Endothelial cell of hepatic sinusoid (primary cell): ENCODE data around the gene SEC11A.
"Not testable (repeated sequence)": the region's sequence is repeated elsewhere in the genome, so short reads cannot be mapped to it uniquely, and the experiment has no call there.

Experiments
- in situ Hi-C: cut with HindIII; loops from 2 replicates; pipeline ENCODE4 v1.10.0; 2017; ENCODE audit warnings: low sequenced_read_pairs

SEC11A gene

GRCh38 chr15:84740691-84741090, 24.8 kb upstream of the SEC11A start:
- in situ Hi-C loops = loop anchor here (5.0 kb wide), 2 partner anchors 67 to 78 kb away; no protein-coding TSS in a partner anchor

DNA sequence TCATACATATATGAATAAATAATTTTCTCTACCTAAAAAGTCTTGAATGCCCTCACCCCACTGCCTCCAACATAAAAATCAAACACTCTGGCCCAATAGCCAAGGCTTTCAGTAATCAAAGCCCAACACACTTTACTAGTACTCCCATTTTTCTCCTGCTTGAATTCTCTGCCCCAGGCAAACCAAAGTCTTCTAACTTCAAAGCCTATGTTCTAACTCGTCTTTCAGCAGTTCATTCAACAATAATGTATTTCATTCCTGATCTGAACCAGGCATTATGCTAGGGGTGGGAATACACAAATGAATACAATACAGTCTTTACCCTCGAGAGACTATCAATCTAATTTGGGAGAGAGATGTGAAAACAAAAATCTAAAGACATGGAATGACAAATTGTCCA, 21.1 kb upstream of the SEC11A start:
- in situ Hi-C loops = no loop called here

GRCh38 chr15:84736375-84736774, 20.4 kb upstream of the SEC11A start:
- in situ Hi-C loops = no loop called here

DNA sequence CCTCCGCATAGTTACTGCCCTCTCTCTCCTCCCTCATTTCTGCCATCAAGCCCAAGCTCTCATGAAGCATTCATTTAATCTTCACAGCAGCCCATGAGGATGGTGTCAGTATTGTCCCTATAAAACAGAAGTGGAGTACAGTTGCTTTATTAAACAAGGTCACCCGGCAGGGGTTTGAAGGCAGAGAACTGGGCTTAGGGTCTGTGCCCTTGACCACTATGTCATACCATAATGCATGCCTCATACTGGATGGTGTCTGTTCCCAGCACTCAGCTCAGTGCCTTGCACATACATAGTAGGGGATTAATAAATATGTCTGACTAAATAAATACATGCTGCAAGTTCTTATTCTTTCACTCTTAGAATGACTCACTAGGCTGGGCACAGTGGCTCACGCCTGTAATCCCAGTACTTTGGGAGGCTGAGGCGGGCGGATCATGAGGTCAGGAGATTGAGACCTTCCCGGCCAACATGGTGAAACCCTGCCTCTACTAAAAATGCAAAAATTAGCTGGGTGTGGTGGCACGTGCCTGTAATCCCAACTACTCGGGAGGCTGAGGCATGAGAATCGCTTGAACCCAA, 19.6 kb upstream of the SEC11A start:
- in situ Hi-C loops = not testable (repeated sequence)

- in situ Hi-C loops = no loop called here
Measured at GRCh38 chr15:84734794-84735479, 19.0 kb upstream of the SEC11A start.

- in situ Hi-C loops = no loop called here
Measured at GRCh38 chr15:84731774-84732173, 15.8 kb upstream of the SEC11A start.

DNA sequence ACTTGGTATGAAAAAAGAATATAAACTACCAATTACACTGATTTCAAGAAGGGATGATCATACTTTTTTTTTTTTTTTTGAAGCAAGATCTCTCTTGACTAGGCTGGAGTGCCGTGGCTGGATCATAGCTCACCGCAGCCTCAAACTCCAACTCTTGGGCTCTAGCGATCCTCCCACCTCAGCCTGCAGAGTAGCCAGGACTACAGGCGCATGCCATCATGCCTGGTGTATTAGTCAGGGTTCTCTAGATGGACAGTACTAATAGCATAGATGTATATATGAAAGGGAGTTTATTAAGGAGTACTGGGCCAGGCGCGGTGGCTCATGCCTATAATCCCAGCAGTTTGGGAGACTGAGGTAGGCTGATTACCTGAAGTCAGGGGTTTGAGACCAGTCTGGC, 11.5 kb upstream of the SEC11A start:
- in situ Hi-C loops = no loop called here

GRCh38 chr15:84725001-84725491, 9.1 kb upstream of the SEC11A start:
- in situ Hi-C loops = no loop called here

DNA sequence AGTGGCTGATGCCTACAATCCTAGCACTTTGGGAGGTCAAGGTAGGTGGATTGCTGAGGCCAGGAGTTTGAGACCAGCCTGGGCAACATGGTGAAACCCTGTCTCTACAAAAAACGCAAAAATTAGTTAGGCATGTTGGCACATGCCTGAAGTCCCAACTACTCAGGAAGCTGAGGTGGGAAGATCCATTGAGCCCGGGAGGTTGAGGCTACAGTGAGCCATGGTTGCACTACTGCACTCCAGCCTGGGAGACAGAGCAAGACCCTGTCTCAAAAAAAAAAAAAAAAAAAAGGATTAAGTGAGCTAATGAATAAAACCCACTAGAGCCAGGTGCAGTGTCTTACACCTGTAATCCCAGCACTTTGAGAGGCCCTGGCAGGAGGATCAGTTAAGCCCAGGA, 6.7 kb upstream of the SEC11A start:
- in situ Hi-C loops = no loop called here

DNA sequence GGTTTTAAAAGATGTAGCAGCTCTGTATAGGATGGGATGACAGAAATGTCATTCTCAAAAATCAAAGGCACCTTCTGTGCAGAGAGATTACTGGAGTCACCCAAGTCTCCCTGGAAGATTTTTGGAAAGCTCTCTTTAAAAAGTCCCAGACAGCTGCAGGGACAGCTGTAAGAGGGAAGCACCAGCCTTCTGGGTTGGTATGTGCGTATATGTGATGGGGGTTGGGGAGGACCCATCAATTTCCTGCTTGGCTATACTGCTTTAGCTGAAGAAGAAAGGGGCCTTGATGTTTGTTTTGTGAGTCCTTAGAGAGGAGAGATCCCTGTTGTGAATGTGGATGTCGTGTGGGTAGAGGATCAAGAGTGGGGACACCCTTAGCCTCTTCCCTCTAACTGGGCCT, 5.4 kb upstream of the SEC11A start:
- in situ Hi-C loops = no loop called here

GRCh38 chr15:84715441-84716035, 401 bp downstream of the SEC11A start:
- in situ Hi-C loops = no loop called here

- in situ Hi-C loops = no loop called here
Measured at GRCh38 chr15:84714821-84715220, 1.1 kb downstream of the SEC11A start.

DNA sequence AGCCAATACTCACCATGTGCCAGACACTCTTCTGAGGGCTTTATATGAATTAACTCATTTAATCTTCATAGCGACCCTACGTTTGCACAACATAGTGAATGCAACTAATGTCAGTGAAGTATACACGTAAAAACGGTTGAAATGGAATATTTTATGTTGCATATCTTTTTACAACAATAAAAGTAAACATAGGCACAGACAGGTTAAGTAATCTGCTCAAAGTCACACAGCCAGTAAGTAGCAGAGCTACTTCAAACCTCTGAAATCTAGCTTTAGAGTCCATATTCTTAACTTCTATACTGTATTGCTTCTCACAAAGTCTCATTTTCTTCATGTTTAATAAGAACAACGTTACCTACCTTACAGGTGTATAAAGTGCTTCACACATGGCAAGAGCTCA, 1.6 kb downstream of the SEC11A start:
- in situ Hi-C loops = no loop called here

DNA sequence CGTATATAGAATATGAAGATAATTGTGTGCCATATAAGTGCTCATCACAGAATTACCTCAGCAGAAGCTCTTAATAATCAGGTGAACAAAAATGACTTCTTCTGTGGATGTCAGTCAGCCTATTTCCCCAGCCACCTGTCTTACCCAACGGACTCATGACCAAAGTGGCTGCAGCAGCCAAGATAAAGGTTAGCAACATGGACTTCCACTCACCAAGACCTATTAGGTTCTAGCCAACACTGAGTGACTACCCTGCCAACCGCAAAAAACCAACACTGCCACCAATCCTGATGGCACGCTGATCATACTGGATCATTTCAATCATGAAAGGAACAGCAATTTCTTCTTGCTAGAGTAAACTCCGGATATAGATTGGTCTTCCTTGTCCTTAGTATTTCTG, 12.1 kb downstream of the SEC11A start:
- in situ Hi-C loops = loop anchor here (5.0 kb wide), 2 partner anchors 57 to 68 kb away; no protein-coding TSS in a partner anchor

DNA sequence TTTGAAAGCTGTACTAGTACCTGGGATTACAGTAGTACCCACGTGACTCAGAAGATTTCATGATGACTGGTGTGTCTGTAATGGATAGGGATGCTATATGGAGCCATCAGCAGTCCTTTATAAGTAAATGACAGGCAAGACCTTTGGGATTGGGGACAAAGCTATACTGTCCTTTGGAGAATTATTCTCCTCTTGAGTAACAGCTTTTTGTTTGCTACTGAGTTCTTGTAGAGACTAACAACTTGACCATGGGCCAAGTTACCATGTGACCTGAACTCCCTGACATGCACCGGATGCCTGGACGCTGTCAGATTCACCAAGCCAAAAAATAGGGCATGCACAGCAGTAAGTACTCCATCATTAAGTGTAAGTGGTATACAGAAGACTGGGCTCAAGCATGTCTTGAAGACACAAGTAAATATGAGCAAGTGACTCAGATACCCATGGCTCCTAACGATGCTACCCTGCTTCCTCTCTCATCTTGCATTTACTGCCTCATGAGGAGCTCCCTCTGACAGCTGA, 12.9 kb downstream of the SEC11A start:
- in situ Hi-C loops = loop anchor here (5.0 kb wide), 2 partner anchors 56 to 69 kb away; no protein-coding TSS in a partner anchor

DNA sequence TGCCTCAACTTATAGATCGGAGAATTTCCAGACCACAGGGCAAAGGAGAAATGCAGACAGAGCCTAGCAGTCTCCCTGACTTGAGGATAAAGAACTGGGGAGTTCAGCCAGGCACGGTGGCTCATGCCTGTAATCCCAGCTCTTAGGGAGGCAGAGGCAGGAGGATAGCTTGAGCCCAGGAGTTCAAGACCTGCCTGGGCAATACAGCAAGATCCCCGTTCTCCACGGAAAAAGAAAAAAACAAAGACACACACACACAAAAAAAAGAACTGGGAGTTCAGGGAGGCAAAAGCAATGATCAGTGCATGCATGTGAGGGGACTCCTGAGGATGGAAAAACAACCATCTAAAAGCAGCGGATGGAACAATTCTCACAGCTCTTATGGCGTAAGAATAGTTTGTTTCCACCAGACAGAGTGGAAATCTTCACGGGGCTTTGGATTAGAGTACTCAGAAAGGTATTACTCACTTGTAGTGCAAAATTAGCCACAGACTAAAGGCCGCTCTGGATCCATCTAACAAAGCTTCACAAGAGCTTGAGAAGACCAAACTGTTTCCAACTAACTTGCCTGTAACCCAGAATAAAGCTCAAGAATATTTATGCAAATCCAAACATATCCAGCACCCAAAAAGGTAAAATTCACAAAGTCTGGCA, 16.3 kb downstream of the SEC11A start:
- in situ Hi-C loops = loop anchor here (5.0 kb wide), 2 partner anchors 52 to 73 kb away; no protein-coding TSS in a partner anchor

GRCh38 chr15:84697236-84697990, 18.5 kb downstream of the SEC11A start:
- in situ Hi-C loops = no loop called here

- in situ Hi-C loops = no loop called here
Measured at GRCh38 chr15:84696757-84697156, 19.2 kb downstream of the SEC11A start.

- in situ Hi-C loops = no loop called here
Measured at GRCh38 chr15:84690342-84690741, 25.6 kb downstream of the SEC11A start.

GRCh38 chr15:84689858-84690257, 26.1 kb downstream of the SEC11A start:
- in situ Hi-C loops = no loop called here
